Stimulated activated naive CD4-positive, alpha-beta T cell treated with Interleukin-2 at 50 U/mL for 16 hours (primary cell): ENCODE results near the gene IL36G.
A peak's percentile ranks its signal among the peaks of the same experiment; 100 is the strongest.
"Not testable (repeated sequence)": the region's sequence is repeated elsewhere in the genome, so short reads cannot be mapped to it uniquely, and the experiment has no call there.

ENCODE experiments used
- DNase-seq: peaks from one replicate; lab custom pipeline; 2025; lab: John Stamatoyannopoulos, UW

IL36G gene

GRCh38 chr2:112977559-112978056 is at the start of gene IL36G:
Gene IL36G, plus strand, starts transcription at chr2:112978006. Its CDS starts 633 bp downstream, at chr2:112978639.
- DNase-seq = no peak

- DNase-seq = no peak
Observed at GRCh38 chr2:112933261-112933660, 44.5 kb upstream of the IL36G start.

GRCh38 chr2:112934117-112934516 is 43.7 kb upstream of the IL36G start:
- DNase-seq = not testable (repeated sequence)

GRCh38 chr2:112936927-112937232 is 40.9 kb upstream of the IL36G start:
- no peak for DNase-seq

GRCh38 chr2:112938904-112939303 is 38.9 kb upstream of the IL36G start:
- DNase-seq = no peak

- DNase-seq = no peak
Observed at GRCh38 chr2:112939425-112939824, 38.4 kb upstream of the IL36G start.

- no peak for DNase-seq
Observed at GRCh38 chr2:112940859-112941625, 36.8 kb upstream of the IL36G start.

- DNase-seq = peak; percentile 46
Observed at GRCh38 chr2:112941753-112942653, 35.8 kb upstream of the IL36G start.

- no peak for DNase-seq
Observed at GRCh38 chr2:112942654-112943002, 35.2 kb upstream of the IL36G start.

- DNase-seq = no peak
Observed at GRCh38 chr2:112944971-112945370, 32.8 kb upstream of the IL36G start.

- no peak for DNase-seq
Observed at GRCh38 chr2:112946086-112946485, 31.7 kb upstream of the IL36G start.

- no peak for DNase-seq
Observed at GRCh38 chr2:112947374-112947773, 30.4 kb upstream of the IL36G start.

GRCh38 chr2:112949456-112949855 is 28.4 kb upstream of the IL36G start:
- no peak for DNase-seq

- no peak for DNase-seq
Observed at GRCh38 chr2:112954364-112954763, 23.4 kb upstream of the IL36G start.

- no peak for DNase-seq
Observed at GRCh38 chr2:112957511-112957910, 20.3 kb upstream of the IL36G start.

- DNase-seq = peak; percentile 13
Observed at GRCh38 chr2:112958428-112959108, 19.2 kb upstream of the IL36G start.

- DNase-seq = no peak
Observed at GRCh38 chr2:112959109-112959812, 18.5 kb upstream of the IL36G start.

GRCh38 chr2:112960230-112960825 is 17.5 kb upstream of the IL36G start:
- DNase-seq = no peak

GRCh38 chr2:112962308-112963175 is 15.3 kb upstream of the IL36G start:
- DNase-seq = no peak

GRCh38 chr2:112967023-112967422 is 10.8 kb upstream of the IL36G start:
- no peak for DNase-seq
